Measurements from ENCODE around the gene FRMD6.
A peak's percentile ranks its signal among the peaks of the same experiment; 100 is the strongest.
"Not testable (repeated sequence)": the region's sequence is repeated elsewhere in the genome, so short reads cannot be mapped to it uniquely, and the experiment has no call there.

The FRMD6 gene

DNA sequence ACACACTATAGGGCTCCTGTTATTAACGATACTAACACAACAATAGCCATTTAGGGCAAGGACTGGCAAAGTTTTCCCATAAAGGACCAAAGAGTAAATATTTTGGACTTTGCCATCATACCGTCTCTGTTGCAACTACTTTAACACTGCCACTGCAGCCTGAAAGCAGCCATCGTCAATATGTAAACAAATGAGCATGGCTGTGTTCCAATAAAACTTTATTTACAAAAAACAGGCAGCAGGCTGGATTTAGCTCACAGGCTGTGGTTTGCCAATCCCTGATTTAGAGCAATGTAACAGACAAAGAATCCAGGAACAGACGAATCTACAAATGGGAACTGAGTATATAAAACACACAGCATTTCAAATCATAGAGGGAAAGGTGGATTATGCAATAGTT, 84.1 kb downstream of the FRMD6 start:
- POLR2A ChIA-PET, result no interaction called here
- CTCF ChIA-PET, result no interaction called here
- TF ChIP-seq FOXA1 (IDR thresholded peaks at IDR 0.05), result no peak
- DNase-seq (ENCODE audit: extremely low spot score), result no peak

- CTCF ChIA-PET, result interaction anchor here (0.7 to 1.1 kb wide), 2 partner anchors 9 to 186 kb away, joined by 3 read pairs; no protein-coding TSS in a partner anchor
- POLR2A ChIA-PET, result no interaction called here
- DNase-seq (ENCODE audit: extremely low spot score), result peak; percentile 59
- TF ChIP-seq TARDBP (IDR thresholded peaks at IDR 0.05) (no peak), FOXK2 (IDR thresholded peaks at IDR 0.05) (no peak), NFRKB (IDR thresholded peaks at IDR 0.05) (no peak)
- TF ChIP-seq, protein P1, sequence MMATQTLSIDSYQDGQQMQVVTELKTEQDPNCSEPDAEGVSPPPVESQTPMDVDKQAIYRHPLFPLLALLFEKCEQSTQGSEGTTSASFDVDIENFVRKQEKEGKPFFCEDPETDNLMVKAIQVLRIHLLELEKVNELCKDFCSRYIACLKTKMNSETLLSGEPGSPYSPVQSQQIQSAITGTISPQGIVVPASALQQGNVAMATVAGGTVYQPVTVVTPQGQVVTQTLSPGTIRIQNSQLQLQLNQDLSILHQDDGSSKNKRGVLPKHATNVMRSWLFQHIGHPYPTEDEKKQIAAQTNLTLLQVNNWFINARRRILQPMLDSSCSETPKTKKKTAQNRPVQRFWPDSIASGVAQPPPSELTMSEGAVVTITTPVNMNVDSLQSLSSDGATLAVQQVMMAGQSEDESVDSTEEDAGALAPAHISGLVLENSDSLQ (IDR thresholded peaks at IDR 0.05), result no peak
Measured at GRCh38 chr14:51738754-51739153, 87.0 kb downstream of the FRMD6 start.

- ChIA-PET POLR2A (interaction anchor here (0.7 kb wide), 1 partner anchor 45 kb away, joined by 4 read pairs; no protein-coding TSS in a partner anchor), CTCF (no interaction called here)
- DNase-seq (ENCODE audit: extremely low spot score), result no peak
- no peak for TF ChIP-seq HDGF (IDR thresholded peaks at IDR 0.05; ENCODE audit: borderline replicate concordance)
- TF ChIP-seq LEF1 (IDR thresholded peaks at IDR 0.05; ENCODE audit: borderline replicate concordance), result no peak
- TF ChIP-seq BHLHE40 (IDR thresholded peaks at IDR 0.05; ENCODE audit: borderline replicate concordance), result no peak
- no peak for TF ChIP-seq L3MBTL2 (conservative IDR thresholded peaks at IDR 0.05)
- no peak for TF ChIP-seq FOXA1 (IDR thresholded peaks at IDR 0.05)
- no peak for TF ChIP-seq ZNF384 (IDR thresholded peaks at IDR 0.05)
- TF ChIP-seq CTBP1 (IDR thresholded peaks at IDR 0.05; ENCODE audit: borderline replicate concordance), result no peak
- no peak for TF ChIP-seq TARDBP (IDR thresholded peaks at IDR 0.05)
- no peak for TF ChIP-seq SUZ12 (IDR thresholded peaks at IDR 0.05)
- no peak for TF ChIP-seq SP1 (IDR thresholded peaks at IDR 0.05)
- TF ChIP-seq FOXM1 (IDR thresholded peaks at IDR 0.05; ENCODE audit: borderline replicate concordance), result no peak
- TF ChIP-seq NFRKB (IDR thresholded peaks at IDR 0.05), result no peak
- TF ChIP-seq ELF4 (IDR thresholded peaks at IDR 0.05), result no peak
- no peak for TF ChIP-seq FOXK2 (IDR thresholded peaks at IDR 0.05)
- TF ChIP-seq, protein P1 (IDR thresholded peaks at IDR 0.05), result no peak
- no peak for TF ChIP-seq ARNT (IDR thresholded peaks at IDR 0.05)
Measured at GRCh38 chr14:51743588-51744000, 91.9 kb downstream of the FRMD6 start.

- TF ChIP-seq LEF1 (IDR thresholded peaks at IDR 0.05; ENCODE audit: borderline replicate concordance) (no peak), TARDBP (IDR thresholded peaks at IDR 0.05) (no peak), BHLHE40 (IDR thresholded peaks at IDR 0.05; ENCODE audit: borderline replicate concordance) (no peak), SP1 (IDR thresholded peaks at IDR 0.05) (no peak), ARNT (IDR thresholded peaks at IDR 0.05) (no peak), FOXM1 (IDR thresholded peaks at IDR 0.05; ENCODE audit: borderline replicate concordance) (no peak), SUZ12 (IDR thresholded peaks at IDR 0.05) (no peak)
- TF ChIP-seq, protein P1 (IDR thresholded peaks at IDR 0.05), result no peak
- POLR2A ChIA-PET, result no interaction called here
- no peak for DNase-seq (ENCODE audit: extremely low spot score)
- CTCF ChIA-PET, result no interaction called here
Measured at GRCh38 chr14:51744372-51745130, 92.8 kb downstream of the FRMD6 start.

DNA sequence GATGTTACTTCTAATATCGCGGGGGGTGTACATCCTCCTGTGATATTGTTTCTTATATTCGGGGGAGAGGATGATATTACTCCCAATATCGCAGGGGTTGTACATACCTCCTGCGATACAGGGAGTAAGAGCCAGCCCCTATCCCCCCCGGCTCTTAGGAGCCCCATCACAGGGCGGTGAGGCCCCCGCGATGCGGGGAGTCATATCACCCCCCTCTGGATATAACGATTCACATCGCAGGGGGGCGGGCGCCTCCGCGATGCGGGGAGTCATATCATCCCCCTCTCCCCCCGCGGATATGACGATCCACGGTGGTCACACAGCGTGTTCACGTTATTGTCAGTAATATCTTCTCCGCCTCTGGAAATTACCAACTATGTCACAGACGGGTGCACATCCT, 95.1 kb downstream of the FRMD6 start:
- POLR2A ChIA-PET; CTCF ChIA-PET; DNase-seq (ENCODE audit: extremely low spot score): not testable (repeated sequence)

DNA sequence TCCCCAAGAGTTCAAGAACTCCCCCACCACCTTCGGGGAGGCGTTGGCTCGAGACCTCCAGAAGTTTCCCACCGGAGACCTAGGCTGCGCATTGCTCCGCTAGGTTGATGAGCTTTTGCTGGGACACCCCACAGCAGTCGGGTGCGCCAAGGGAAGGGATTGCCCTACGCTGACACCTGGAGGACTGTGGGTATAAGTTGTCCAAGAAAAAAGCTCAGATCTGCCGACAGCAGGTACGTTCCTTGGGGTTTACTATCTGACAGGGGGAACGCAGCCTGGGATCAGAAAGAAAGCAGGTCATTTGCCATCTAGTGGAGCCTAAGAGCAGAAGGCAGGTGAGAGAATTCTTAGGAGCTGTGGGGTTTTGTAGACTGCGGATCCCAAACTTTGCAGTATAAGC, 98.8 kb downstream of the FRMD6 start:
- no peak for DNase-seq (ENCODE audit: extremely low spot score)
- TF ChIP-seq SP1 (IDR thresholded peaks at IDR 0.05) (no peak), LEF1 (IDR thresholded peaks at IDR 0.05; ENCODE audit: borderline replicate concordance) (no peak), TARDBP (IDR thresholded peaks at IDR 0.05) (no peak), SUZ12 (IDR thresholded peaks at IDR 0.05) (no peak), ARNT (IDR thresholded peaks at IDR 0.05) (no peak), ZNF384 (IDR thresholded peaks at IDR 0.05) (no peak), FOXM1 (IDR thresholded peaks at IDR 0.05; ENCODE audit: borderline replicate concordance) (no peak), BHLHE40 (IDR thresholded peaks at IDR 0.05; ENCODE audit: borderline replicate concordance) (no peak), FOXK2 (IDR thresholded peaks at IDR 0.05) (no peak), NFRKB (IDR thresholded peaks at IDR 0.05) (no peak), CTBP1 (IDR thresholded peaks at IDR 0.05; ENCODE audit: borderline replicate concordance) (no peak), L3MBTL2 (conservative IDR thresholded peaks at IDR 0.05) (no peak), HDGF (IDR thresholded peaks at IDR 0.05; ENCODE audit: borderline replicate concordance) (no peak), ELF4 (IDR thresholded peaks at IDR 0.05) (no peak), FOXA1 (IDR thresholded peaks at IDR 0.05) (no peak)
- TF ChIP-seq, protein P1 (IDR thresholded peaks at IDR 0.05), result no peak
- POLR2A ChIA-PET, result interaction anchor here (1.1 to 1.7 kb wide), 2 partner anchors 11 to 98 kb away, joined by 3 read pairs; no protein-coding TSS in a partner anchor
- CTCF ChIA-PET, result no interaction called here

- POLR2A ChIA-PET, result interaction anchor here (1.1 kb wide), 1 partner anchor 12 kb away, joined by 3 read pairs; no protein-coding TSS in a partner anchor
- DNase-seq (ENCODE audit: extremely low spot score); CTCF ChIA-PET: not testable (repeated sequence)
Measured at GRCh38 chr14:51751611-51752345, 100.1 kb downstream of the FRMD6 start.

GRCh38 chr14:51757756-51758155, 106.0 kb downstream of the FRMD6 start:
- DNase-seq (ENCODE audit: extremely low spot score); CTCF ChIA-PET; POLR2A ChIA-PET: not testable (repeated sequence)
